ENCODE results near the gene GPR142. TPM values are rescaled to one million over a fixed set of nuclear protein-coding genes. Genes with fewer than 3 reads are reported as not detected.

Gene GPR142
- not detected for polyA plus RNA-seq (2013, experiment 1 of 2)
- not detected for polyA plus RNA-seq (2013, experiment 2 of 2)

- Histone ChIP-seq H2BK5ac (ENCODE audit: low read depth, low read length, poor library complexity, severe bottlenecking) (no peak within 1 kb of the TSS), H3K4me3 (ENCODE audit: insufficient read depth in 1 of 2, low read depth in 1 of 2, low read length in 2 of 2) (no peak within 1 kb of the TSS), H3K27me3 (ENCODE audit: control insufficient read depth in 1 of 2, insufficient read depth in 1 of 2, low read length in 2 of 2) (peaks cover 32 to 73% of the 10 kb centered on the region in 2 experiments), H3K14ac (ENCODE audit: low read length in 2 of 2) (no peak within 1 kb of the TSS), H4K91ac (ENCODE audit: low read length) (no peak within 1 kb of the TSS), H2BK15ac (ENCODE audit: low read depth, poor library complexity, severe bottlenecking) (no peak within 1 kb of the TSS), H2BK120ac (ENCODE audit: low read depth, low read length) (no peak within 1 kb of the TSS), H3K27ac (ENCODE audit: low read length, poor library complexity, severe bottlenecking) (no peak within 1 kb of the TSS), H2AK5ac (ENCODE audit: low read length, severe bottlenecking) (no peak within 1 kb of the TSS), H4K8ac (ENCODE audit: low read length) (no peak within 1 kb of the TSS), H3K4me1 (ENCODE audit: control insufficient read depth, insufficient read depth, low read depth, low read length) (peaks cover 4% of the 10 kb centered on the region), H2BK12ac (ENCODE audit: low read length in 2 of 2) (no peak within 1 kb of the TSS), H3K4ac (ENCODE audit: low read depth in 1 of 2, low read length in 2 of 2) (no peak within 1 kb of the TSS), H3K79me1 (replicated peaks; ENCODE audit: low read length, poor library complexity, severe bottlenecking) (no peaks in the 10 kb centered on the region), H3K9me3 (ENCODE audit: control insufficient read depth, low read length) (no peaks in the 10 kb centered on the region), H3K36me3 (ENCODE audit: control insufficient read depth in 1 of 2, insufficient read depth in 2 of 2, low read depth in 1 of 2, low read length in 2 of 2) (no peaks in the 10 kb centered on the region), H2AFZ (ENCODE audit: low read depth, low read length) (no peak within 1 kb of the TSS), H3K9ac (ENCODE audit: low read length) (no peak within 1 kb of the TSS), H3K4me2 (ENCODE audit: low read length, poor library complexity, severe bottlenecking) (no peak within 1 kb of the TSS), H3K18ac (ENCODE audit: low read depth in 1 of 2, low read length in 2 of 2) (no peak within 1 kb of the TSS), H3K23ac (ENCODE audit: low read length in 2 of 2) (no peak within 1 kb of the TSS)
- WGBS = 78% methylated on average over 5 of the region's 5 CpGs
- no peak for DNase-seq
Measured at GRCh38 chr17:74367206-74367605, at the start of gene GPR142. Gene GPR142 (plus strand): TSS chr17:74367506. CDS start chr17:74369541, 2,035 bp downstream.

GRCh38 chr17:74318391-74318790, 48.9 kb upstream of the GPR142 start:
- H2BK5ac ChIP-seq (ENCODE audit: low read depth, low read length, poor library complexity, severe bottlenecking) = no peak overlapping the region
- H3K27ac ChIP-seq (ENCODE audit: low read length, poor library complexity, severe bottlenecking) = no peak overlapping the region
- H3K4me1 ChIP-seq (ENCODE audit: control insufficient read depth, insufficient read depth, low read depth, low read length) = no peaks in the 10 kb centered on the region
- no peak overlapping the region for H3K9ac ChIP-seq (ENCODE audit: low read length)
- no peak overlapping the region for H3K23ac ChIP-seq (ENCODE audit: low read length in 2 of 2)
- H2BK12ac ChIP-seq (ENCODE audit: low read length in 2 of 2) = no peak overlapping the region
- 91% methylated on average over 10 of the region's 10 CpGs for WGBS
- H3K4me2 ChIP-seq (ENCODE audit: low read length, poor library complexity, severe bottlenecking) = no peak overlapping the region
- H2AK5ac ChIP-seq (ENCODE audit: low read length, severe bottlenecking) = no peak overlapping the region
- H3K27me3 ChIP-seq (ENCODE audit: control insufficient read depth in 1 of 2, insufficient read depth in 1 of 2, low read length in 2 of 2) = peaks cover 16 to 45% of the 10 kb centered on the region in 2 experiments
- no peak overlapping the region for H3K4me3 ChIP-seq (ENCODE audit: insufficient read depth in 1 of 2, low read depth in 1 of 2, low read length in 2 of 2)
- no peak overlapping the region for H3K14ac ChIP-seq (ENCODE audit: low read length in 2 of 2)
- no peak for DNase-seq
- H3K18ac ChIP-seq (ENCODE audit: low read depth in 1 of 2, low read length in 2 of 2) = no peak overlapping the region
- H4K8ac ChIP-seq (ENCODE audit: low read length) = no peak overlapping the region
- no peak overlapping the region for H3K4ac ChIP-seq (ENCODE audit: low read depth in 1 of 2, low read length in 2 of 2)
- peaks cover 4% of the 10 kb centered on the region for H3K9me3 ChIP-seq (ENCODE audit: control insufficient read depth, low read length)
- H4K91ac ChIP-seq (ENCODE audit: low read length) = no peak overlapping the region
- no peaks in the 10 kb centered on the region for H3K36me3 ChIP-seq (ENCODE audit: control insufficient read depth in 1 of 2, insufficient read depth in 2 of 2, low read depth in 1 of 2, low read length in 2 of 2)
- no peak overlapping the region for H2BK120ac ChIP-seq (ENCODE audit: low read depth, low read length)
- no peak overlapping the region for H2AFZ ChIP-seq (ENCODE audit: low read depth, low read length)
- no peak overlapping the region for H2BK15ac ChIP-seq (ENCODE audit: low read depth, poor library complexity, severe bottlenecking)
- H3K79me1 ChIP-seq (replicated peaks; ENCODE audit: low read length, poor library complexity, severe bottlenecking) = no peaks in the 10 kb centered on the region

GRCh38 chr17:74324521-74324920, 42.8 kb upstream of the GPR142 start:
- Histone ChIP-seq H3K23ac (ENCODE audit: low read length in 2 of 2) (no peak overlapping the region), H3K36me3 (ENCODE audit: control insufficient read depth in 1 of 2, insufficient read depth in 2 of 2, low read depth in 1 of 2, low read length in 2 of 2) (no peaks in the 10 kb centered on the region), H3K4me3 (ENCODE audit: insufficient read depth in 1 of 2, low read depth in 1 of 2, low read length in 2 of 2) (no peak overlapping the region), H3K4me2 (ENCODE audit: low read length, poor library complexity, severe bottlenecking) (no peak overlapping the region), H3K9me3 (ENCODE audit: control insufficient read depth, low read length) (peaks cover 4% of the 10 kb centered on the region), H4K91ac (ENCODE audit: low read length) (no peak overlapping the region), H2BK12ac (ENCODE audit: low read length in 2 of 2) (no peak overlapping the region), H2AK5ac (ENCODE audit: low read length, severe bottlenecking) (no peak overlapping the region), H3K4me1 (ENCODE audit: control insufficient read depth, insufficient read depth, low read depth, low read length) (peaks cover 10% of the 10 kb centered on the region), H2BK120ac (ENCODE audit: low read depth, low read length) (no peak overlapping the region), H4K8ac (ENCODE audit: low read length) (no peak overlapping the region), H3K4ac (ENCODE audit: low read depth in 1 of 2, low read length in 2 of 2) (no peak overlapping the region), H2AFZ (ENCODE audit: low read depth, low read length) (no peak overlapping the region), H3K9ac (ENCODE audit: low read length) (no peak overlapping the region), H3K79me1 (replicated peaks; ENCODE audit: low read length, poor library complexity, severe bottlenecking) (no peaks in the 10 kb centered on the region), H3K18ac (ENCODE audit: low read depth in 1 of 2, low read length in 2 of 2) (no peak overlapping the region), H3K27me3 (ENCODE audit: control insufficient read depth in 1 of 2, insufficient read depth in 1 of 2, low read length in 2 of 2) (peaks cover 50 to 73% of the 10 kb centered on the region in 2 experiments), H3K14ac (ENCODE audit: low read length in 2 of 2) (no peak overlapping the region), H3K27ac (ENCODE audit: low read length, poor library complexity, severe bottlenecking) (no peak overlapping the region), H2BK15ac (ENCODE audit: low read depth, poor library complexity, severe bottlenecking) (no peak overlapping the region), H2BK5ac (ENCODE audit: low read depth, low read length, poor library complexity, severe bottlenecking) (no peak overlapping the region)
- no peak for DNase-seq
- 90% methylated on average over 6 of the region's 6 CpGs for WGBS

- Histone ChIP-seq H2AFZ (ENCODE audit: low read depth, low read length) (no peak overlapping the region), H3K79me1 (replicated peaks; ENCODE audit: low read length, poor library complexity, severe bottlenecking) (no peaks in the 10 kb centered on the region), H3K9ac (ENCODE audit: low read length) (no peak overlapping the region), H3K36me3 (ENCODE audit: control insufficient read depth in 1 of 2, insufficient read depth in 2 of 2, low read depth in 1 of 2, low read length in 2 of 2) (no peaks in the 10 kb centered on the region), H3K9me3 (ENCODE audit: control insufficient read depth, low read length) (peaks cover 4% of the 10 kb centered on the region), H3K18ac (ENCODE audit: low read depth in 1 of 2, low read length in 2 of 2) (no peak overlapping the region), H3K4me1 (ENCODE audit: control insufficient read depth, insufficient read depth, low read depth, low read length) (peaks cover 10% of the 10 kb centered on the region), H3K27ac (ENCODE audit: low read length, poor library complexity, severe bottlenecking) (no peak overlapping the region), H3K23ac (ENCODE audit: low read length in 2 of 2) (no peak overlapping the region), H2BK15ac (ENCODE audit: low read depth, poor library complexity, severe bottlenecking) (no peak overlapping the region), H4K91ac (ENCODE audit: low read length) (no peak overlapping the region), H2BK12ac (ENCODE audit: low read length in 2 of 2) (no peak overlapping the region), H2AK5ac (ENCODE audit: low read length, severe bottlenecking) (no peak overlapping the region), H2BK120ac (ENCODE audit: low read depth, low read length) (no peak overlapping the region), H3K14ac (ENCODE audit: low read length in 2 of 2) (no peak overlapping the region), H3K4me2 (ENCODE audit: low read length, poor library complexity, severe bottlenecking) (no peak overlapping the region), H3K4ac (ENCODE audit: low read depth in 1 of 2, low read length in 2 of 2) (no peak overlapping the region), H4K8ac (ENCODE audit: low read length) (no peak overlapping the region), H2BK5ac (ENCODE audit: low read depth, low read length, poor library complexity, severe bottlenecking) (no peak overlapping the region), H3K27me3 (ENCODE audit: control insufficient read depth in 1 of 2, insufficient read depth in 1 of 2, low read length in 2 of 2) (peaks cover 55 to 73% of the 10 kb centered on the region in 2 experiments), H3K4me3 (ENCODE audit: insufficient read depth in 1 of 2, low read depth in 1 of 2, low read length in 2 of 2) (no peak overlapping the region)
- no peak for DNase-seq
- 50% methylated on average over 11 of the region's 11 CpGs for WGBS
Measured at GRCh38 chr17:74325376-74325742, 41.9 kb upstream of the GPR142 start.

Data from mesenchymal stem cell (in vitro differentiated cells and primary cell).